HL-60/S4 (cell line): ENCODE results near the gene ABHD11.
"Not testable (repeated sequence)": the region's sequence is repeated elsewhere in the genome, so short reads cannot be mapped to it uniquely, and the experiment has no call there.

Source experiments
- in situ Hi-C: fragments of 300-500 bp; cut with MboI; formaldehyde crosslinking; loops from 2 replicates; pipeline ENCODE4 v1.14.3; 2022; ENCODE audit warnings: low sequenced_read_pairs

Gene ABHD11

GRCh38 chr7:73746378-73746777 is 7.8 kb upstream of the ABHD11 start:
- in situ Hi-C loops: no loop called here

- in situ Hi-C loops: no loop called here
Measured at GRCh38 chr7:73742753-73743641, 4.4 kb upstream of the ABHD11 start.

GRCh38 chr7:73742338-73742752 is 3.7 kb upstream of the ABHD11 start:
- in situ Hi-C loops: no loop called here

DNA sequence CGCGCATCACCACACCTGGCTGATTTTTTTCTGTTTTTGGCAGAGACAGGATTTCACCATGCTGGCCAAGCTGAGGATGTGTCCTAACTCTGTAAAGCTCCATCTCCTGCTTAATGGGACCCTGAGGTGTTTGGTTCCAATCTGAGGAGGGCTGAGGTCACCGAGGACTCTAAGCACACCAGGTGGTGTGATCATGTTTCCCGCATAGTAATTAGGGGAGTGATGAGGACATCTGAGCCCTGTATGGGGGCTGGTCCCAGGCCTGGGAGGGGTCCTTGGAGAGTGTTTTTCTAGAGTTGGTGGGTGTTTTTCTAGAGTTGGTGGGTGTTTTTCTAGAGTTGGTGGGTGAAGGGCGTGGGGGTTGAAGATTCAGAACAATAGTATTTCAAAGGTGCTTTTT is 3.0 kb upstream of the ABHD11 start:
- in situ Hi-C loops: no loop called here

DNA sequence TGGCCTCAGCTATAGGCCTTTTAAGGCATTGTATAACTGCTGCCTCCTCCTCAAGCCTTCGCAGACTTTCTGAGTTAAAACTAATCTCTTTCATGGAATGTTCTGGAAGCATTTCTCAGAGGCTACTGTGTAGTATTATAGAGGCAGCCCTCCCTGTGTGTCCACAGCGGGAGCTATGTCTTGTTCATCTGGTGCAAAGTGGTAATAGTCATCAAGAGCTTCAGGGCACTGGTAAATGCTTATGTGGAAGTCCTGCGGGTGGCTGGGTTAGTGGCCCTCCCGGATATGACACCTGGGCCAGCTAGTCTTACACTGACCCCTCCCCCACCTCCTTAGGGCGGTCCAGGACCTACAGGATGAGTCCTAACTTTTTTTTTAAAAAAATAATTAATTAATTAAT is 2.2 kb upstream of the ABHD11 start:
- in situ Hi-C loops: no loop called here

GRCh38 chr7:73740212-73740611 is 1.6 kb upstream of the ABHD11 start:
- in situ Hi-C loops: no loop called here

DNA sequence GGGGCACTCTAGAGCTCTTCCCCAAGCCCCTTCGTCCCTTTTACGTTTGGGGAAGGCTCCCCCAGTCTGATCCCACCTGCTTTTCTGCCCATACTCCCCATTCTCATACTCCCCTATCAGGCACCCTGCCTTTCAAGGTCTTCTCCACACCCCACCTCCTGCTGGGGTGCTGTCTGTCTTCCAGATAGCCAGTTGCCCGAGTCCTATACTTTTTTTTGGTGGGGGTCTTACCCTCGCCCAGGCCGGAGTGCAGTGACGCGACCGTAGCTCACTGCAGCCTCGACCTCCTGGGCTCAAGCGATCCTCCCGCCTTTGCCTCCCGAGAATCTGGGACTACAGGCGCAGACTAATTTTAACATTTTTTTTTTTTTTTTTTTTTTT is 775 bp upstream of the ABHD11 start:
- in situ Hi-C loops: no loop called here

GRCh38 chr7:73738220-73738611 is 386 bp downstream of the ABHD11 start:
- in situ Hi-C loops: no loop called here

GRCh38 chr7:73737491-73738219 is 947 bp downstream of the ABHD11 start:
- in situ Hi-C loops: no loop called here

GRCh38 chr7:73736885-73737284 is 1.7 kb downstream of the ABHD11 start:
- in situ Hi-C loops: no loop called here

- in situ Hi-C loops: no loop called here
Measured at GRCh38 chr7:73735528-73735905, 3.1 kb downstream of the ABHD11 start.

- in situ Hi-C loops: loop anchor here (5.0 kb wide), 1 partner anchor 128 kb away; no protein-coding TSS in a partner anchor
Measured at GRCh38 chr7:73734619-73735527, 3.7 kb downstream of the ABHD11 start.

DNA sequence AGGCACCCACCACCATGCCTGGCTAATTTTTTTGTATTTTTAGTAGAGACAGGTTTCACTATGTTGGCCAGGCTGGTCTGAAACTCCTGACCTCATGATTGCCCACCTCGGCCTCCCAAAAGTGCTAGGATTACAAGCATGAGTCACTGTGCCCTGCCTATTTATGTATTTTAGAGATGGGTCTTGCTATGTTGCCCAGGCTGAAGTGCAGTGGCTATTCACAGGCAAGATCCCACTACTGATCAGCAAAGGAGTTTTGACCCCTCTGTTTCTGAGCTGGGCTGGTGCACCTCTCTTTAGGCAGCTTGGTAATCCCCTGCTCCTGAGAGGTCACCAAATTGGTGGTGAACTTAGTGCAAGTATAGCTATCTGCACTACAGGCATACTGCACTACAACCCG is 6.2 kb downstream of the ABHD11 start:
- in situ Hi-C loops: loop anchor here (5.0 kb wide), 1 partner anchor 125 kb away; no protein-coding TSS in a partner anchor

GRCh38 chr7:73730485-73730884 is 8.1 kb downstream of the ABHD11 start:
- in situ Hi-C loops: loop anchor here (5.0 kb wide), 1 partner anchor 123 kb away; no protein-coding TSS in a partner anchor

DNA sequence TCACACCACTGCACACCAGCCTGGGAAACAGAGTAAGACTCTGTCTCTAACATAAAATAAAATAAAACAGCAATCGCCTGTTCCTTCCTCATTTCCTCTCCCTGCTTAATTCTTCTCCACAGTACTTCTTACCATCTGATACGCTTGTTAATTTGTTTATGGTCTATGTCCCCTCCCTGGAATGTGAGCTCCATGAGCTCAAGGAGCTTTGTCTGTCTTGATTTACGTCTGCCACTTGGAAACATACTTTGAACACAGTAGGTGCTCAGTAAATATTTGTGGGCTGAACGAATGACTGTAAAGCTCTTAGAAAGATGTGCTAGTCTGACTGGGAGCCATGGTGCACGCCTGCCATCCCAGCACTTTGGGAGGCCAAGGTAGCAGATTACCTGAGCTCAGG is 10.1 kb downstream of the ABHD11 start:
- in situ Hi-C loops: no loop called here

GRCh38 chr7:73727952-73728351 is 10.7 kb downstream of the ABHD11 start:
- in situ Hi-C loops: no loop called here

DNA sequence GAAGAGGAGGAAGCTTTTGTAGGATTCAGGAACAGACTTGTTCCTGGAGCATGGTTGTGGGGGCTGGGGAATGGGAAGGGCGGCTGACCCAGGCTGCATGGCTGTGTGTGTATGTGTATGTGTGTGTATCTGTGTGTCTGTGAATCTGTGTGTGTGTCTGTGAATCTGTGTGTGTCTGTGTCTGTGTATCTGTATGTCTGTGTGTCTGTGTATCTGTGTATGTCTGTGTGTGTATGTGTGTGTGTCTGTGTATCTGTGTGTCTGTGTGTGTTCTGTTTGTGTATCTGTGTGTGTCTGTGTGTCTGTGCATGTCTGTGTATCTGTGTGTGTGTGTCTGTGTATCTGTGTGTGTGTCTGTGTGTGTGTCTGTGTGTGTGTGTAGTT is 12.5 kb downstream of the ABHD11 start:
- in situ Hi-C loops: no loop called here

- in situ Hi-C loops: no loop called here
Measured at GRCh38 chr7:73723813-73724212, 14.8 kb downstream of the ABHD11 start.

GRCh38 chr7:73722785-73723184 is 15.8 kb downstream of the ABHD11 start:
- in situ Hi-C loops: no loop called here

GRCh38 chr7:73722182-73722581 is 16.4 kb downstream of the ABHD11 start:
- in situ Hi-C loops: not testable (repeated sequence)

GRCh38 chr7:73721377-73721817 is 17.2 kb downstream of the ABHD11 start:
- in situ Hi-C loops: no loop called here
